ENCODE data around the gene ZNG1A. TPM values are rescaled to one million over a fixed set of nuclear protein-coding genes. Genes with fewer than 3 reads are reported as not detected.
"Not testable (repeated sequence)": the region's sequence is repeated elsewhere in the genome, so short reads cannot be mapped to it uniquely, and the experiment has no call there.

Gene ZNG1A
- total RNA-seq, 1 donor from 2014 or later, result 35.0 TPM

DNA sequence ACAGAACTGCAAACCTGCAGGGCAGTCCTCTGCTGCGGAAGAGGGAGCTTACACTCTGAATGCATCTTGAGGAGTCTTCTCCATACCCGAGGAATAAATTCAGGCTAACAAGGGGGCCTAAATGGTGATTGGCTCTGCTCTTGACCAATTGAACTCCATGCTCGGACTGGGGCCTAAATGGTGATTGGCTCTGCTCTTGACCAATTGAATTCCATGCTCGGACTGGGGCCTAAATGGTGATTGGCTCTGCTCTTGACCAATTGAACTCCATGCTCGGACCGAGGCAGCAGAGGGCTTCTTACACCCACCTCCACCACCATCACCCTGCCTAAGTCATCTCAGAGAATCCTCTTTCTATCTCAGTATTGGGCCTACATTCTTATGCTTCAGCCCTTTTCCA, 79.0 kb downstream of the ZNG1A start:
- DNase-seq (ENCODE audit: extremely low read depth, low read depth, low spot score), result not testable (repeated sequence)

DNA sequence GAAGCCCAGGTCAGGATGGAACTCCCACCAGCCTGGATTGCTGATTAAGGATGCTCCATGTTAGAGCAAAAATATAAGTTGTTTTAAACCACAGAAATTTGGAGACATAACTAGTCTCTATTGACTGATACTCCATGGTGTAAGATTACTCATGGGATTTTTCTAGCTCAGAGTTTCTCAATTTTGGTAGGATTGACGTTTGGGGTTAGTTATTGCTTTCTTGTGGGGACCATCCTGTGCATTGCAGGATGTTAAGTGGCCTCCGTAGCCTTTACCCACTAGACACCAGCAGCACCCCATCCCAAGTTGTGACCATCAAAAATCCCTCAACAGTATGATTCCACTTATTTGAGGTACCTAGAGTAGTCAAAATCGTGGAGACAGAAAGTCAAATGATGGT, 80.1 kb downstream of the ZNG1A start:
- not testable (repeated sequence) for DNase-seq (ENCODE audit: extremely low read depth, low read depth, low spot score)

DNA sequence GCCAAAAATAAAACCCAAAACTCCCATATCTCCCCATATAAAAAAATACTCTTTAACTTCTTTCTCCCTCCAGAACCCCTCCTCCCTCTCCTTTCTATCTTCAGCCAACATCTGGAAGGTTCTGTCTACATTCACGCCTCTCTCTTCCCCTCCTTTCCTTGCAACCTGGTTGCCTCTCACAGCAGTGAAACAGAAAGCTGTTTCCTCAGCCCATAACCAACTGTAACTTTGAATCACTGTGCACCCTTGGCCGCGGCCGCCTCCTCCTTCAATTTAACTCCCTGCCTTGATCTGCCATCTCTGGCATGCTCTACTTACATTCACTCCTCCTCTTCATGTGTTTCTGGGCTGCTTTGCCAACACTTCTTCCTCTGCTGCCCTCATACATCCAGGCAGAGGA, 83.9 kb downstream of the ZNG1A start:
- DNase-seq (ENCODE audit: extremely low read depth, low read depth, low spot score), result not testable (repeated sequence)

DNA sequence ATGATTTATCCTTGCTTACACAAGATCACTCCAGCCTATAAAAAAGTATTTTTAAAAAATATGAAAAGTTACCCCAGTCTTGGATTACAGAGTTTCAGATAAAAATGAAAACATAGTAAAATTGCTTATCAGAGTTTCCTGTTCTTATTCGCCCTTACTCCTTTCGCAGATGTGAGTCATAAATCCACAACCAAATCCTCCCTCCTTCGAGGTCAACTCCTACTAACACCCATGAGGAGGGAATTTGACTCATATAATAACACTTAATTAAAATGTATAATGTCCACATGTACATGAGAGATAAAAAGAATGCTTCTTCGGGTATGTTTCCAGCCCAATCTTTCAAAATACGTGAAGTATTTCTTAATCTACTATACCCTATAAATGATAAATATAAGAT, 84.5 kb downstream of the ZNG1A start:
- DNase-seq (ENCODE audit: extremely low read depth, low read depth, low spot score), result not testable (repeated sequence)

DNA sequence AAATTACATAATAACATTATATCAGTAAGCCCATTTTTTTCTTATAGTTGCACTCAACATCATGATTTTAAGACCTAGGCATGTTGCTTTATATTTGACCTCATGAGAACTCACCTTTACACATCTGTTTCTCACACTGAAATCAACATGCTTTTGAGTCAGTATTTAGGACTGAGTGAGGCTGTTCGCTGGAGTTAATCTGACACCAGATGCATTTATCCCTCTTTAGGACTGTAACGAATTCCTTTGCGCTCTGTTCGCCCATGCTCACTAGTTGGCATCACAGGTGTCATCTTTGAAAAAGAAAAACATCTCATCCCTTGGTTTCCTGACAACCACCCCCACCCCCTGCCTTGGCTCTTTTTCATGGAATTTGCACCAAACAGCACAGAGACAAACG, 84.9 kb downstream of the ZNG1A start:
- not testable (repeated sequence) for DNase-seq (ENCODE audit: extremely low read depth, low read depth, low spot score)

DNA sequence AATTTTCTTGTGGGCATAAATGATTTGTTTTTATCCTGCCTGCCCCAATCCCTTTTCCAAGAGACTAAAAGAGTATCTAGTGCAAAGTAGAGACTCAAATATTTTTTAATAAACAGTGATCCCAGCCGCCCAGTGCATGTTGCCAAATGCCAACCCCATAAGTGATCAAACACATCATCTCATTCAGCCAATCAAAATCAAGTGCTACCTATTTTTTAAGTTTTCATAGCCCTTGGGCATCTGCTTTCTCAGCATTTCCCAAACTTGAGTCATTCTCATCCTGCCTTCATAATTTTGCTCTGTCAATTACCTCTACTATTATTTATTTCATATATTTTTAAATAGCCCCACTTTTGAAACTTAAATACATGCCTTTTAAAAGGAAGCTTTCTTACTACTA, 88.0 kb downstream of the ZNG1A start:
- DNase-seq (ENCODE audit: extremely low read depth, low read depth, low spot score), result not testable (repeated sequence)

DNA sequence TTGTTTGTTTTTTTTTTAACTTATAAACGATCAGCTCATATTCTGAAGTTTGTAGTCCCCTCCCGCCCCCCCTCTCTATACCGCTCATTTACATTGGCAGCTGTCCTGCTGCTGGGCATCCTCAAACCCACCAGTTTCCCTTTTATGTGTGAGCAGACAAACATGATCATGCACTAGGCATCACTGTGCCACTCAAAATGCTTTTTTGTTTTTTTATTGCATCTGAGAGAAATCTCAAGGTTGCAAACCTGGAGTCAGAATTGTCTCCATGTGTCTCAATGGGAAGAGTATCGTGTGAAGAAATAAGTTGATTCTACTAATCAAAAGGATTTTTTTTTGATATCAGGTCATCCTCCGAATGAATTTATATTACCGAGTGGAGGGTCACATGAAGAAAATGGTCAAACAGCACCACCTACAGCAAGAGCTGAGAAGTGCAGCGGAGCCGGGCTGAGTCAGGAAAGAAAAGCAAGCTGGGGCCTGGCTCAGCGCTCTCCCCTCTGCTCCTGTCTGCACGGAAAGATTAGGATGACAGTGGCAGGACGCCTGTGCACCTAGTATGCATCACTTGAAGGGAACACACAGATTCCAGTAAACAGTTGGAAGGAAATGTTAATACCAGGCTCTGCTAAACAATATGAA, 90.3 kb downstream of the ZNG1A start:
- not testable (repeated sequence) for DNase-seq (ENCODE audit: extremely low read depth, low read depth, low spot score)

DNA sequence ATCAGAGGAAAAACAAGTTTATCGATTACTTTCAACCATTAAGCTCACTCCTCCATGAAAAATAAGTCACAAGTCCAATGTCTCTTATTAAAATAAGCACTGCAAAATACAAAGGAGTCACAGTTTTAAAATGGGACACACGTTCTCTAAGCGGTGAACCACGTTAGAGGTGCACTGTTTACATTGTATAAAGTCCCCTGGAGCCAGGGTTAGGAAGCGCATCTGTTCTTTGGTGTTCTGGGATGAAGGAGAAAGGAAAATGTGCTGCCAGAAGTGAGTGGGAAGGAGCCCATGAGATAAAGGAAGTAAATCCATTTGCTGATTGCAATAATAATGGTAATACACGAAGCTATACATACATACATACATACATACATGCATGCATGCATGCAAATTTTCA, 91.0 kb downstream of the ZNG1A start:
- DNase-seq (ENCODE audit: extremely low read depth, low read depth, low spot score), result not testable (repeated sequence)

DNA sequence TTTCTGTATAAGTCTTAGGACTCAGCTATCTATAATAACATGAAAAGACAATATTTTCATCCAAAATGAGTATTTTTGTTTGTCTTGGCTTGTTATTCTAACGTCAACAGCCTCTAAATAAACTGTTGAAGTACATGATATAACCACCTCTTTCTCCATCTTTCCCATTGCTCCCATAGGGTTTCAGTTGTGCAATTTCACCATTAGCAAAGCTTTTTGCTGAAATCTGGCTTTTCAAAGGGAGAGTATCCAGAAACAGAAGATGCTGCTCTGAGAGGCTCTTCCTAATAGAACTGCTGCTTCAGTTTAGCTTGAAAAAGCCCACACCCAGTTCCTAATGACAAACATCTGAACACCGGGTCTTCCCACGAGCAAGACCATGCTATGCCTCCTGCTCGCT, 91.8 kb downstream of the ZNG1A start:
- DNase-seq (ENCODE audit: extremely low read depth, low read depth, low spot score), result not testable (repeated sequence)

DNA sequence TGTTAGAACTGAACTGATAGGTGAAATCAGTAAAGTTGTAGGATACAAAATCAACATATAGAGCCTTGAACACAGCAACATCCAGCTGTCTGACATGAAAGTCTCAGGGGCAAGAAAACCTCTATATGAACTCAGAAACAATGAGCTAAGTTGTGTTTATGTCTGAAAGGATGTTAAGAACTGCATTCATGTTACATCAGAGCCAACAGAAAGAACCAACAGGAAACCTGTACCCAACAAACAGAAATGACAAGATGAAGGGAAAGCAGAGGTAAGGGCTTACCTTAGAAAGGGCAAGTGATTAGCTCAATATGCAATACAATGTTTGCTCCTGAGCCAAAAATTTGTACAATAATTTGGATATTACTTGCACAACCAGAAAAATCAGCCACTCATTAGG, 92.2 kb downstream of the ZNG1A start:
- DNase-seq (ENCODE audit: extremely low read depth, low read depth, low spot score), result not testable (repeated sequence)

DNA sequence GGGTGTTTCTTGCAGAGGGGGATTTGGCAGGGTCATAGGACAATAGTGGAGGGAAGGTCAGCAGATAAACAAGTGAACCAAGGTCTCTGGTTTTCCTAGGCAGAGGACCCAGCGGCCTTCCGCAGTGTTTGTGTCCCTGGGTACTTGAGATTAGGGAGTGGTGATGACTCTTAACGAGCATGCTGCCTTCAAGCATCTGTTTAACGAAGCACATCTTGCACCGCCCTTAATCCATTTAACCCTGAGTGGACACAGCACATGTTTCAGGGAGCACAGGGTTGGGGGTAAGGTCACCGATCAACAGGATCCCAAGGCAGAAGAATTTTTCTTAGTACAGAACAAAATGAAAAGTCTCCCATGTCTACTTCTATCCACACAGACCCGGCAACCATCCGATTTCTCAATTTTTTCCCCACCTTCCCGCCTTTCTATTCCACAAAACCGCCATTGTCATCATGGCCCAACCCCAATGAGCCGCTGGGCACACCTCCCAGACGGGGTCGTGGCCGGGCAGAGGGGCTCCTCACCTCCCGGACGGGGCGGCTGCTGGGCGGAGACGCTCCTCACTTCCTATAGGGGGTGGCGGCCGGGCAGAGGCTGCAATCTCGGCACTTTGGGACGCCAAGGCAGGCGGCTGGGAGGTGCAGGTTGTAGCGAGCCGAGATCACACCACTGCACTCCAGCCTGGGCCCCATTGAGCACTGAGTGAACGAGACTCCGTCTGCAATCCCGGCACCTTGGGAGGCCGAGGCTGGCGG, 95.7 kb downstream of the ZNG1A start:
- not testable (repeated sequence) for DNase-seq (ENCODE audit: extremely low read depth, low read depth, low spot score)

DNA sequence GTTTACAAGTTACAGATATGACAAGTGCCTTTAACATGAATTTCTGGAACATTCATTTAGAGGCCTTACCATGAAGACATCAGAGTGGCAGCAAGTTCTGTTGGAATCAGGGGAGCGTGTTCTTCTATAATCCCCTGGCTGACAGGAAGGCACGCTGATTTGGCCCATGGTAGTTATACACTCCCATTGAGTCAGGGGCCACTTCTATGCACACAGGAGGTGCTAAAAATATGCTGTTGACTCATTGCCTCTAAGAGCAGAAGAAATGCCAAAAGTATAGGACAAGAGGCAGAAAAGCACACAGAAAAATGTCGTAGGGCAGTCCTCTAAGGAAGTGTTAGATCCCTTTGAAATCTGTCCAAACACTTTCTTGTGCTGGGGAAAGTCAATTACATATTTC, 100.5 kb downstream of the ZNG1A start:
- DNase-seq (ENCODE audit: extremely low read depth, low read depth, low spot score), result not testable (repeated sequence)

DNA sequence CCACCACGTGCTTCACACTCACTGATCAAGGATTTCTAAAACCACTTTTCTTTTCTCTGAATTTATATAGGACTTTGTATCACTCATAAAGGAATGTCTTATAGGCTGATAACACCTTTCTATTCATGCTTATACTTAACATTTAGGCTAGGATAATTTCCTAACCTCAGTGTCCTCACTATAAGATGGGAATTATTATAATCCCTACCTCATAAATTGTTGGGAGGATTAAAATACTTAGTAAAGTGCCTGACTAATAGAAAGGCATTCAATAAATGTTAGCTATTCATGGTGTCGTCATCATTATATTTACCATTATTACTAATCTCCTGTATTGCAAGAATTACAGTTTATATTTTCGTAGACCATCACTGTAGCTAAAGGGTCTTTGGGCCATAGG, 102.5 kb downstream of the ZNG1A start:
- not testable (repeated sequence) for DNase-seq (ENCODE audit: extremely low read depth, low read depth, low spot score)

DNA sequence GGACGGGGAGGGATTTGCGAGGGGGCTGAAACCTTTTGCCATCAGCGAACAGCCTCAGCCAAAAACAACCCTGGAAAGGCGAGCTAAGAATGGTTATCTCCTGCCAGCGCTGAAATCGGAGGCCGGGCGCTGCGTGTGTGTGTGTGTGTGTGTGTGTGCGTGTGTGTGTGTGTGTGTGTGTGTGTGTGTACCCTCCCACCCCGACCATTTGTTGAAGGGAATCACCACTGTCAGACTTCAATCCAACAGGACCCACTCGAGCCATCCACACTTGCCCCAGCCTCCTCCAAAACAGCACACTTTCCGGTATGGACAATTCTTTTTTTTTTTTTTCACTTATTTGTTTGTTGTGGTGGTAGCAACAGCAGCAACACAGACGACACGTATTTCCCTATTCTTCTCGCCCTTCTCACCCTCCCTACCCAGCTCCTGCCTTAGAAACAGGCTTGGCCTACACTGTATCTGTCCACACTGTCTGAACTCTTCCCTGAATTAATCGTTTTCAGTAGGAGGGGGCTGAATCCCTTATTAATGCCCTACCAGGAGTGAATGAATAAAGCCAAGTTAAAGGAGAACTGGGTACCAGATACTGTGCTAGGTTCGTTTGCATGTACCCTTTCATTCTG, 104.8 kb downstream of the ZNG1A start:
- not testable (repeated sequence) for DNase-seq (ENCODE audit: extremely low read depth, low read depth, low spot score)

DNA sequence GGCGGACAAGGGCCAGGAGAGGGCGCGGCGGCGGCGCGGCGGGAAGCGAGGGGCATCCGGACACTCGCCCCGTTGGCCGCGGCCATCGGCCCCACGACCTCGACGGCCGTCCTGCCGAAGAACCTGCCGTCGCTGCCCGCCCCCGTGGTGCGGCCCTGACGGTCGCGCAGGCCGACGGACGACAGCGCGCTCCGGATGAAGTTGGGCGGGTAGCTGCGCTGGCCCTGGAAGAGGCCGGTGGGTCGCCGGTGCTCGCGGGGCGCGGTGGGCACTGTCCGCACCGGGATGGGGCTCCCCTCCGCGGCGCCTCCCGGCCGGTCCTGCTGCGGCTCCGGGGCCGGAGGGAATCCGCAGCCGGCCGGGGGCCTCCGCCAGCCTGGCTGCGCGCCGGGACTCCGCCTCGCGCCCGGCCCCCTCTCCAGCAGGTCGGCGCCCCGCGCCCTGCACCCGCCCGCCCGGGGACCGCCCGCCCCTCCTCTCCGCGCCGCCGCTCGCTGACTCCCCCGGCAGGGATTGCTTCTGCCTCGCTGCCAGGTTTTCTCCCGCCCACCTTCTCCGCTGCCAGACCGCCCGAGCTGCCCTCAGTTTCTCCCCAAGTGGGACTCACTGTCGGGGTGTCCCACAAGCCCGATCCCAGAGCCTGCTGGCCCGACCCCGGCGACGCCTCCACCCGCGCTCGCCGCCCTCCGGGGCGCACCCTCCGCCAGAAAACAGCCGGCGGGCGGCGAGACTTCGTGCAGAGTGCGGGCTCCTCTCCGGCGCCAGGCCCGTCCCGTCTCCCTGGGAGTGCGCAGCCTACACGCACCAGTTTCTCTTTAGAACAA, 105.6 kb downstream of the ZNG1A start:
- not testable (repeated sequence) for DNase-seq (ENCODE audit: extremely low read depth, low read depth, low spot score)

Other genes starting within 250 kb of the ZNG1A start
- gene WASHC1, start 149.6 kb downstream of the ZNG1A start, total RNA-seq, result 4.2 and 4.8 TPM in 2 replicates
- not detected in 2 replicates for gene FOXD4, start 60.6 kb downstream of the ZNG1A start, total RNA-seq
- gene DOCK8, start 35.8 kb upstream of the ZNG1A start, total RNA-seq, result 1.2 and 12.5 TPM in 2 replicates